Endothelial cell of umbilical vein (primary cell): ENCODE measurements around the gene PRKG1. TPM values are rescaled to one million over a fixed set of nuclear protein-coding genes. Genes with fewer than 3 reads are reported as not detected.

Experiments used
- BruUV-seq: library from RNA; stranded (reverse); fragments of 400-500 nt; replicated peaks from 2 replicates; lab custom pipeline; 2021; lab: Mats Ljungman, UMichigan
- CTCF ChIA-PET: fragments of 300-600, 350-600 bp; sonication (Branson Sonifier 250); formaldehyde crosslinking; loops from one replicate; lab custom pipeline; 2021; ENCODE audit warnings: antibody characterized with exemption, inconsistent platforms; lab: Charles Lee
- POLR2A ChIA-PET: fragments of 300-600, 350-600 bp; sonication (Branson Sonifier 250); formaldehyde crosslinking; loops from one replicate; lab custom pipeline; 2021; ENCODE audit warnings: antibody characterized with exemption, inconsistent platforms; lab: Charles Lee
- DNase-seq: peaks from one replicate; pipeline ENCODE4 v3.0.0-alpha.2; 2011; ENCODE audit warnings: low read depth, low spot score
- FAIRE-seq: peaks from 2 replicates; lab custom pipeline; 2011; peaks lifted over from hg19 to GRCh38; lab: Jason Lieb, UNC
- H2AFZ ChIP-seq: 2 replicates; pipeline ENCODE4 v1.6.0; 2012; ENCODE audit warnings: low read depth, low read length, control low read depth, inconsistent platforms
- H3K27ac ChIP-seq: 2 replicates; pipeline ENCODE4 v1.5.1; 2011; ENCODE audit warnings: low read depth, mild to moderate bottlenecking, control low read depth, low read length, moderate library complexity; ENCODE audit not compliant: insufficient read depth
- H3K27me3 ChIP-seq, 2 experiments: 2 replicates each; pipeline versions ENCODE4 v1.6.0 to v1.6.1; 2011; ENCODE audit warnings: low read length in 2 of 2, mixed read lengths in 1 of 2; ENCODE audit not compliant: control insufficient read depth in 2 of 2, insufficient read depth in 2 of 2
- H3K36me3 ChIP-seq, 2 experiments: 2 replicates in 1 of 2; 3 replicates in 1 of 2; pipeline ENCODE4 v1.5.1; 2011; ENCODE audit warnings: low read length in 2 of 2, mild to moderate bottlenecking in 1 of 2, moderate library complexity in 1 of 2; ENCODE audit not compliant: control insufficient read depth in 2 of 2, insufficient read depth in 2 of 2; ENCODE audit errors: extremely low read depth in 1 of 2
- H3K4me1 ChIP-seq: 3 replicates; pipeline ENCODE4 v1.5.1; 2011; ENCODE audit warnings: mild to moderate bottlenecking, low read length; ENCODE audit not compliant: control insufficient read depth, insufficient read depth; ENCODE audit errors: extremely low read depth
- H3K4me2 ChIP-seq: 2 replicates; pipeline ENCODE4 v1.6.1; 2011; ENCODE audit warnings: low read length, control low read depth, mixed read lengths; ENCODE audit not compliant: insufficient read depth
- H3K4me3 ChIP-seq, 3 experiments: fragments of 200-600 bp in 1 of 3; sonication (generic), shearing (Covaris generic) in 1 of 3; replicated peaks in 1 of 3; 2 replicates each; pipeline ENCODE4 v1.5.1; 2011 to 2016; ENCODE audit warnings: control low read depth in 3 of 3, low read length in 3 of 3, mild to moderate bottlenecking in 2 of 3, inconsistent platforms in 1 of 3, low read depth in 1 of 3, moderate library complexity in 1 of 3; ENCODE audit not compliant: insufficient read depth in 1 of 3
- H3K79me2 ChIP-seq: 2 replicates; pipeline ENCODE4 v1.6.0; 2012; ENCODE audit warnings: low read length, inconsistent platforms; ENCODE audit not compliant: control insufficient read depth, insufficient read depth
- H3K9ac ChIP-seq: replicated peaks from 2 replicates; pipeline ENCODE3; 2011; ENCODE audit warnings: low read length, control low read depth; ENCODE audit not compliant: insufficient read depth; ENCODE audit errors: extremely low read depth
- H3K9me1 ChIP-seq: replicated peaks from 3 replicates; pipeline ENCODE4 v1.6.0; 2011; ENCODE audit warnings: mild to moderate bottlenecking, low read length; ENCODE audit not compliant: control insufficient read depth, insufficient read depth; ENCODE audit errors: extremely low read depth
- H3K9me3 ChIP-seq: replicated peaks from 2 replicates; pipeline ENCODE4 v1.5.1; 2012; ENCODE audit warnings: low read length, inconsistent platforms; ENCODE audit not compliant: control insufficient read depth, insufficient read depth
- H4K20me1 ChIP-seq: replicated peaks from 2 replicates; pipeline ENCODE3; 2011; ENCODE audit warnings: mild to moderate bottlenecking, low read length; ENCODE audit not compliant: control insufficient read depth, insufficient read depth; ENCODE audit errors: extremely low read depth
- CTCF ChIP-seq, 2 donors: IDR thresholded peaks; 1 replicate in 1 of 2; 2 replicates in 1 of 2; pipeline ENCODE4 v1.5.1; 2011; ENCODE audit warnings: low read length in 2 of 2, mild to moderate bottlenecking in 2 of 2, moderate library complexity in 2 of 2, control low read depth in 1 of 2, inconsistent platforms in 1 of 2, low read depth in 1 of 2; ENCODE audit not compliant: insufficient read depth in 1 of 2; ENCODE audit errors: extremely low read depth in 1 of 2
- EZH2 ChIP-seq: IDR thresholded peaks from 2 replicates; pipeline ENCODE4 v1.6.1; 2012; ENCODE audit warnings: borderline replicate concordance, low read depth, mild to moderate bottlenecking, moderate library complexity, low read length, inconsistent platforms; ENCODE audit not compliant: severe bottlenecking
- GATA2 ChIP-seq: IDR thresholded peaks from 2 replicates; pipeline ENCODE4 v1.7.0; 2011; ENCODE audit warnings: low read depth, mild to moderate bottlenecking, moderate library complexity, mixed read lengths, low read length; ENCODE audit not compliant: insufficient read length, insufficient read depth
- JUN ChIP-seq: IDR thresholded peaks from 2 replicates; pipeline ENCODE4 v1.6.1; 2011; ENCODE audit warnings: borderline replicate concordance, low read depth; ENCODE audit not compliant: insufficient read length, insufficient read depth
- MYC ChIP-seq: IDR thresholded peaks from one replicate; pipeline ENCODE4 v1.6.1; 2011; ENCODE audit warnings: mild to moderate bottlenecking, low read depth, low read length
- POLR2A ChIP-seq: IDR thresholded peaks from 2 replicates; pipeline ENCODE4 v1.6.1; 2012; ENCODE audit warnings: low read depth, mild to moderate bottlenecking, control low read depth, low read length
- POLR2AphosphoS5 ChIP-seq: IDR thresholded peaks from 2 replicates; pipeline ENCODE4 v1.6.1; 2012; ENCODE audit warnings: low read depth, mild to moderate bottlenecking, control low read depth, low read length, moderate library complexity; ENCODE audit not compliant: insufficient read depth
- dilution Hi-C: fragments of 300-500 bp; cut with MboI; formaldehyde crosslinking; loops from one replicate; pipeline ENCODE4 v1.15.0; 2019; ENCODE audit warnings: low sequenced_read_pairs; ENCODE audit not compliant: extremely low pct_ligation_motif_present
- intact Hi-C: fragments of 100-400 bp; cut with micrococcal nuclease; formaldehyde crosslinking; loops from one replicate; pipeline ENCODE4 v1.10.0; 2022
- polyA plus RNA-seq, 4 experiments: library from polyadenylated mRNA; depleted of rRNA in 3 of 4; stranded (reverse) in 3 of 4; unstranded in 1 of 4; fragments of >200 nt; gene quantifications; 2 replicates each; pipeline versions ENCODE4 v1.2.1 to v1.2.3, GENCODE V29; 2011 to 2012; ENCODE audit warnings: missing spikeins in 1 of 4
- total RNA-seq: library from RNA; stranded (reverse); gene quantifications from 2 replicates; pipeline ENCODE4 v1.2.3, GENCODE V29; 2021

PRKG1 gene
- total and polyA plus RNA-seq, 2 donors (not counting 3 experiments of a cell fraction or from before 2014, with no cell fraction given), result 0.01 to 0.18 TPM

- Histone ChIP-seq H3K9ac (no peak overlapping the region), H4K20me1 (no peaks in the 10 kb centered on the region), H3K79me2 (no peaks in the 10 kb centered on the region), H3K27ac (no peak overlapping the region), H3K4me1 (no peaks in the 10 kb centered on the region), H3K9me3 (no peaks in the 10 kb centered on the region), H3K4me3 (no peak overlapping the region), H3K27me3 (no peaks in the 10 kb centered on the region), H3K9me1 (no peaks in the 10 kb centered on the region), H2AFZ (no peak overlapping the region), H3K36me3 (no peaks in the 10 kb centered on the region), H3K4me2 (no peak overlapping the region)
- dilution Hi-C loops (no loop called here), intact Hi-C loops (no loop called here)
- FAIRE-seq (no peak), DNase-seq (no peak)
- BruUV-seq, result no TSS peak
- TF ChIP-seq POLR2AphosphoS5, result no peak
- no peak for TF ChIP-seq JUN
- TF ChIP-seq CTCF (IDR thresholded peaks at IDR 0.05; ENCODE audit: extremely low read depth in 1 of 2, insufficient read depth in 1 of 2, low read depth in 1 of 2, low read length in 2 of 2), result no peak
- TF ChIP-seq POLR2A, result no peak
- no peak for TF ChIP-seq EZH2
- ChIA-PET POLR2A (no interaction called here), CTCF (interaction anchor here (0.9 to 1.0 kb wide), 2 partner anchors 11 to 71 kb away, joined by 3 read pairs; no protein-coding TSS in a partner anchor)
Observed at GRCh38 chr10:52074505-52075026, 1000.3 kb downstream of the PRKG1 start.

- ChIA-PET POLR2A (no interaction called here), CTCF (no interaction called here)
- no peak overlapping the region for H3K4me3 ChIP-seq
- no peak overlapping the region for H3K9ac ChIP-seq
- H3K4me1 ChIP-seq, result no peaks in the 10 kb centered on the region
- no peaks in the 10 kb centered on the region for H4K20me1 ChIP-seq
- H3K9me1 ChIP-seq, result no peaks in the 10 kb centered on the region
- no peak for FAIRE-seq
- no peak overlapping the region for H2AFZ ChIP-seq
- intact Hi-C loops, result no loop called here
- H3K79me2 ChIP-seq, result no peaks in the 10 kb centered on the region
- BruUV-seq, result no TSS peak
- no peak overlapping the region for H3K27ac ChIP-seq
- no peaks in the 10 kb centered on the region for H3K27me3 ChIP-seq
- no peak for DNase-seq
- H3K9me3 ChIP-seq, result no peaks in the 10 kb centered on the region
- TF ChIP-seq POLR2AphosphoS5 (no peak), MYC (no peak), GATA2 (no peak)
- no peaks in the 10 kb centered on the region for H3K36me3 ChIP-seq
- no peak overlapping the region for H3K4me2 ChIP-seq
- dilution Hi-C loops, result no loop called here
Observed at GRCh38 chr10:52077814-52078213, 1003.5 kb downstream of the PRKG1 start.
